Neuronal stem cell (in vitro differentiated cells): ENCODE measurements around the gene ADK.

Experiments
- DNase-seq: peaks from one replicate; pipeline ENCODE4 v3.0.0-alpha.2; 2013; ENCODE audit warnings: low spot score
- H2AFZ ChIP-seq: one replicate; pipeline ENCODE4 v1.6.1; 2013; ENCODE audit warnings: mild to moderate bottlenecking, low read length, inconsistent platforms
- H2AK5ac ChIP-seq: 2 replicates; pipeline ENCODE4 v1.6.1; 2013; ENCODE audit warnings: low read depth, mild to moderate bottlenecking, inconsistent platforms, low read length, moderate library complexity, mixed read lengths
- H2BK120ac ChIP-seq: 2 replicates; pipeline ENCODE4 v1.6.1; 2013; ENCODE audit warnings: low read depth, mild to moderate bottlenecking, inconsistent platforms, low read length, moderate library complexity, mixed read lengths
- H2BK12ac ChIP-seq: one replicate; pipeline ENCODE4 v1.6.1; 2013; ENCODE audit warnings: low read length, inconsistent platforms
- H2BK15ac ChIP-seq: 2 replicates; pipeline ENCODE4 v1.6.1; 2013; ENCODE audit warnings: mild to moderate bottlenecking, low read length, inconsistent platforms, mixed read lengths
- H2BK5ac ChIP-seq: one replicate; pipeline ENCODE4 v1.6.1; 2013; ENCODE audit warnings: inconsistent platforms, mild to moderate bottlenecking, low read length, moderate library complexity
- H3K14ac ChIP-seq: one replicate; pipeline ENCODE4 v1.6.1; 2013; ENCODE audit warnings: low read length, inconsistent platforms
- H3K18ac ChIP-seq: 2 replicates; pipeline ENCODE4 v1.6.1; 2013; ENCODE audit warnings: low read length, inconsistent platforms
- H3K23ac ChIP-seq: 2 replicates; pipeline ENCODE4 v1.6.1; 2013; ENCODE audit warnings: low read depth, mild to moderate bottlenecking, mixed read lengths, low read length, inconsistent platforms; ENCODE audit not compliant: poor library complexity
- H3K27ac ChIP-seq: replicated peaks from 3 replicates; pipeline ENCODE4 v1.5.1; 2013; ENCODE audit warnings: low read length, inconsistent platforms
- H3K27me3 ChIP-seq, 3 experiments: 2 replicates each; pipeline ENCODE4 v1.6.1; 2013; ENCODE audit warnings: low read length in 3 of 3, mild to moderate bottlenecking in 2 of 3, inconsistent platforms in 1 of 3, low read depth in 1 of 3, mixed read lengths in 1 of 3, moderate library complexity in 1 of 3; ENCODE audit not compliant: control insufficient read depth in 3 of 3, insufficient read depth in 3 of 3
- H3K36me3 ChIP-seq, 2 donors: replicated peaks in 1 of 2; 2 replicates each; pipeline ENCODE4 v1.6.1; 2013; ENCODE audit warnings: low read length in 2 of 2; ENCODE audit not compliant: control insufficient read depth in 2 of 2, insufficient read depth in 2 of 2
- H3K4ac ChIP-seq: 2 replicates; pipeline ENCODE4 v1.6.1; 2013; ENCODE audit warnings: inconsistent platforms, mild to moderate bottlenecking, low read length, moderate library complexity
- H3K4me1 ChIP-seq, 2 donors: 1 replicate in 1 of 2; 2 replicates in 1 of 2; pipeline ENCODE4 v1.6.1; 2013; ENCODE audit warnings: low read length in 2 of 2, low read depth in 1 of 2; ENCODE audit not compliant: control insufficient read depth in 2 of 2, insufficient read depth in 1 of 2
- H3K4me2 ChIP-seq: one replicate; pipeline ENCODE4 v1.6.1; 2013; ENCODE audit warnings: mild to moderate bottlenecking, low read length, inconsistent platforms; ENCODE audit not compliant: insufficient read depth, poor library complexity, severe bottlenecking
- H3K4me3 ChIP-seq, 2 donors: 2 replicates each; pipeline ENCODE4 v1.5.1; 2013; ENCODE audit warnings: low read length in 2 of 2, mild to moderate bottlenecking in 2 of 2, inconsistent platforms in 1 of 2, moderate library complexity in 1 of 2
- H3K79me1 ChIP-seq: one replicate; pipeline ENCODE4 v1.6.1; 2013; ENCODE audit warnings: low read depth, mild to moderate bottlenecking, inconsistent platforms, low read length, moderate library complexity
- H3K9ac ChIP-seq: one replicate; pipeline ENCODE4 v1.6.1; 2013; ENCODE audit warnings: mild to moderate bottlenecking, low read depth, low read length, inconsistent platforms; ENCODE audit not compliant: poor library complexity
- H3K9me3 ChIP-seq, 2 donors: replicated peaks in 1 of 2; 2 replicates each; pipeline versions ENCODE3 to v1.6.1; 2013; ENCODE audit warnings: low read length in 2 of 2, mild to moderate bottlenecking in 2 of 2, inconsistent platforms in 1 of 2, low read depth in 1 of 2, mixed read lengths in 1 of 2, moderate library complexity in 1 of 2; ENCODE audit not compliant: control insufficient read depth in 2 of 2, insufficient read depth in 1 of 2
- H4K8ac ChIP-seq: one replicate; pipeline ENCODE4 v1.6.1; 2013; ENCODE audit warnings: low read depth, mild to moderate bottlenecking, inconsistent platforms, low read length, moderate library complexity
- H4K91ac ChIP-seq: one replicate; pipeline ENCODE4 v1.6.1; 2013; ENCODE audit warnings: low read length, low read depth, mild to moderate bottlenecking, inconsistent platforms; ENCODE audit not compliant: poor library complexity
- WGBS, 2 donors: extraction: QIAGEN DNeasy Blood & Tissue Kit; methylation state at CpG; one replicate each; pipeline ENCODE4 v1.1.7; 2013; ENCODE audit warnings: missing lambda C conversion rate in 2 of 2, mixed read lengths in 1 of 2; ENCODE audit not compliant: insufficient read length in 2 of 2, insufficient replicate concordance in 1 of 2; ENCODE audit errors: extremely low coverage in 2 of 2; 5-methylcytosine and 5-hydroxymethylcytosine counted together

Gene ADK

GRCh38 chr10:74238516-74238915, 87.5 kb downstream of the ADK start:
- no peak overlapping the region for H2BK5ac ChIP-seq
- no peaks in the 10 kb centered on the region for H3K79me1 ChIP-seq
- H4K91ac ChIP-seq: no peak overlapping the region
- no peak overlapping the region for H2BK120ac ChIP-seq
- no peak overlapping the region for H4K8ac ChIP-seq
- H3K4me1 ChIP-seq: peaks cover 0 to 6% of the 10 kb centered on the region in 2 donors
- H3K14ac ChIP-seq: no peak overlapping the region
- no peaks in the 10 kb centered on the region for H3K27me3 ChIP-seq
- H3K23ac ChIP-seq: no peak overlapping the region
- H3K9me3 ChIP-seq: peaks cover 5 to 9% of the 10 kb centered on the region in 2 donors
- no peak overlapping the region for H3K4ac ChIP-seq
- no peak overlapping the region for H2AK5ac ChIP-seq
- no peak overlapping the region for H3K9ac ChIP-seq
- H3K27ac ChIP-seq: no peak overlapping the region
- no CpG with 5 or more reads among the region's 2 CpGs for WGBS, 2 donors
- no peak overlapping the region for H3K4me2 ChIP-seq
- H2BK15ac ChIP-seq: no peak overlapping the region
- H3K4me3 ChIP-seq: no peak overlapping the region
- H2AFZ ChIP-seq: no peak overlapping the region
- peaks cover 8 to 13% of the 10 kb centered on the region in 2 donors for H3K36me3 ChIP-seq
- no peak overlapping the region for H2BK12ac ChIP-seq
- DNase-seq: no peak
- H3K18ac ChIP-seq: no peak overlapping the region

- Histone ChIP-seq H3K27me3 (no peaks in the 10 kb centered on the region), H3K4me1 (peaks cover 0 to 5% of the 10 kb centered on the region in 2 donors), H3K4ac (no peak overlapping the region), H3K4me2 (no peak overlapping the region), H2AFZ (no peak overlapping the region), H4K91ac (no peak overlapping the region), H3K36me3 (peaks cover 8 to 18% of the 10 kb centered on the region in 2 donors), H3K9ac (no peak overlapping the region), H3K9me3 (peaks cover 5 to 9% of the 10 kb centered on the region in 2 donors), H3K18ac (no peak overlapping the region), H2BK15ac (no peak overlapping the region), H4K8ac (no peak overlapping the region), H3K27ac (no peak overlapping the region), H2BK12ac (no peak overlapping the region), H3K4me3 (no peak overlapping the region), H3K23ac (peak overlapping the region; percentile 91), H3K79me1 (no peaks in the 10 kb centered on the region), H2AK5ac (no peak overlapping the region), H2BK5ac (no peak overlapping the region), H3K14ac (no peak overlapping the region), H2BK120ac (no peak overlapping the region)
- no peak for DNase-seq
- no CpG with 5 or more reads among the region's 10 CpGs for WGBS, 2 donors
Measured at GRCh38 chr10:74243067-74243466, 92.0 kb downstream of the ADK start.

GRCh38 chr10:74244097-74244685, 93.2 kb downstream of the ADK start:
- Histone ChIP-seq H2AK5ac (no peak overlapping the region), H2AFZ (no peak overlapping the region), H4K8ac (no peak overlapping the region), H2BK5ac (no peak overlapping the region), H2BK12ac (no peak overlapping the region), H3K4me1 (no peaks in the 10 kb centered on the region), H3K4ac (no peak overlapping the region), H3K27me3 (no peaks in the 10 kb centered on the region), H3K23ac (no peak overlapping the region), H3K36me3 (peaks cover 8 to 18% of the 10 kb centered on the region in 2 donors), H3K18ac (no peak overlapping the region), H3K9me3 (peaks cover 5 to 9% of the 10 kb centered on the region in 2 donors), H3K27ac (no peak overlapping the region), H4K91ac (no peak overlapping the region), H2BK15ac (no peak overlapping the region), H2BK120ac (no peak overlapping the region), H3K4me2 (no peak overlapping the region), H3K14ac (no peak overlapping the region), H3K79me1 (no peaks in the 10 kb centered on the region), H3K9ac (no peak overlapping the region), H3K4me3 (no peak overlapping the region)
- no CpG with 5 or more reads among the region's 3 CpGs for whole genome bisulfite sequencing, 2 donors
- DNase-seq: peak; percentile 21

- no peak overlapping the region for H3K9ac ChIP-seq
- no peaks in the 10 kb centered on the region for H3K79me1 ChIP-seq
- H3K14ac ChIP-seq: no peak overlapping the region
- H3K27me3 ChIP-seq: no peaks in the 10 kb centered on the region
- no peaks in the 10 kb centered on the region for H3K4me1 ChIP-seq
- H2BK120ac ChIP-seq: no peak overlapping the region
- H3K18ac ChIP-seq: no peak overlapping the region
- no peak overlapping the region for H2AFZ ChIP-seq
- H2BK15ac ChIP-seq: no peak overlapping the region
- no peak overlapping the region for H3K23ac ChIP-seq
- no peak overlapping the region for H4K91ac ChIP-seq
- no peak overlapping the region for H3K4me2 ChIP-seq
- H3K9me3 ChIP-seq: peaks cover 5 to 9% of the 10 kb centered on the region in 2 donors
- H4K8ac ChIP-seq: no peak overlapping the region
- WGBS, 2 donors: no CpG with 5 or more reads among the region's 2 CpGs
- H3K27ac ChIP-seq: no peak overlapping the region
- no peak overlapping the region for H3K4me3 ChIP-seq
- no peak overlapping the region for H2AK5ac ChIP-seq
- DNase-seq: no peak
- H3K36me3 ChIP-seq: peaks cover 8 to 18% of the 10 kb centered on the region in 2 donors
- no peak overlapping the region for H2BK5ac ChIP-seq
- H3K4ac ChIP-seq: no peak overlapping the region
- H2BK12ac ChIP-seq: no peak overlapping the region
Measured at GRCh38 chr10:74244807-74245206, 93.8 kb downstream of the ADK start.
